ENCODE data around the gene ARHGEF28.
A peak's percentile ranks its signal among the peaks of the same experiment; 100 is the strongest.

The ARHGEF28 gene

GRCh38 chr5:73776405-73776804 is 150.4 kb downstream of the ARHGEF28 start:
- H3K4me1 ChIP-seq (ENCODE audit: control insufficient read depth, insufficient read depth, low read length), result no peaks in the 10 kb centered on the region
- H3K27ac ChIP-seq (ENCODE audit: low read length), result no peak overlapping the region
- no peak overlapping the region for H3K4me3 ChIP-seq (ENCODE audit: low read length)
- no CpG with 5 or more reads among the region's 5 CpGs for WGBS (ENCODE audit: insufficient coverage, insufficient read length)
- no peaks in the 10 kb centered on the region for H3K9me3 ChIP-seq (ENCODE audit: control insufficient read depth, insufficient read depth, low read length)
- H3K27me3 ChIP-seq (ENCODE audit: control insufficient read depth, insufficient read depth, low read length), result no peaks in the 10 kb centered on the region
- H3K36me3 ChIP-seq (ENCODE audit: control insufficient read depth, insufficient read depth, low read length), result no peaks in the 10 kb centered on the region
- no peak for DNase-seq (ENCODE audit: low read depth, low spot score)

- no CpG with 5 or more reads among the region's 2 CpGs for WGBS (ENCODE audit: insufficient coverage, insufficient read length)
- H3K27ac ChIP-seq (ENCODE audit: low read length), result no peak overlapping the region
- H3K4me1 ChIP-seq (ENCODE audit: control insufficient read depth, insufficient read depth, low read length), result no peaks in the 10 kb centered on the region
- no peaks in the 10 kb centered on the region for H3K27me3 ChIP-seq (ENCODE audit: control insufficient read depth, insufficient read depth, low read length)
- no peak for DNase-seq (ENCODE audit: low read depth, low spot score)
- H3K9me3 ChIP-seq (ENCODE audit: control insufficient read depth, insufficient read depth, low read length), result no peaks in the 10 kb centered on the region
- no peaks in the 10 kb centered on the region for H3K36me3 ChIP-seq (ENCODE audit: control insufficient read depth, insufficient read depth, low read length)
- H3K4me3 ChIP-seq (ENCODE audit: low read length), result no peak overlapping the region
Observed at GRCh38 chr5:73777192-73777591, 151.2 kb downstream of the ARHGEF28 start.

- no peak for DNase-seq (ENCODE audit: low read depth, low spot score)
- H3K4me3 ChIP-seq (ENCODE audit: low read length), result no peak overlapping the region
- H3K4me1 ChIP-seq (ENCODE audit: control insufficient read depth, insufficient read depth, low read length), result no peaks in the 10 kb centered on the region
- WGBS (ENCODE audit: insufficient coverage, insufficient read length), result no CpG with 5 or more reads among the region's 11 CpGs
- no peak overlapping the region for H3K27ac ChIP-seq (ENCODE audit: low read length)
- no peaks in the 10 kb centered on the region for H3K9me3 ChIP-seq (ENCODE audit: control insufficient read depth, insufficient read depth, low read length)
- no peaks in the 10 kb centered on the region for H3K36me3 ChIP-seq (ENCODE audit: control insufficient read depth, insufficient read depth, low read length)
- no peaks in the 10 kb centered on the region for H3K27me3 ChIP-seq (ENCODE audit: control insufficient read depth, insufficient read depth, low read length)
Observed at GRCh38 chr5:73780302-73781080, 154.5 kb downstream of the ARHGEF28 start.

- WGBS (ENCODE audit: insufficient coverage, insufficient read length), result no CpG with 5 or more reads among the region's 6 CpGs
- no peak for DNase-seq (ENCODE audit: low read depth, low spot score)
- Histone ChIP-seq H3K27ac (ENCODE audit: low read length) (no peak overlapping the region), H3K4me3 (ENCODE audit: low read length) (no peak overlapping the region), H3K4me1 (ENCODE audit: control insufficient read depth, insufficient read depth, low read length) (no peaks in the 10 kb centered on the region), H3K36me3 (ENCODE audit: control insufficient read depth, insufficient read depth, low read length) (no peaks in the 10 kb centered on the region), H3K9me3 (ENCODE audit: control insufficient read depth, insufficient read depth, low read length) (no peaks in the 10 kb centered on the region), H3K27me3 (ENCODE audit: control insufficient read depth, insufficient read depth, low read length) (no peaks in the 10 kb centered on the region)
Observed at GRCh38 chr5:73781107-73781768, 155.2 kb downstream of the ARHGEF28 start.

GRCh38 chr5:73783828-73784227 is 157.8 kb downstream of the ARHGEF28 start:
- Histone ChIP-seq H3K9me3 (ENCODE audit: control insufficient read depth, insufficient read depth, low read length) (no peaks in the 10 kb centered on the region), H3K36me3 (ENCODE audit: control insufficient read depth, insufficient read depth, low read length) (no peaks in the 10 kb centered on the region), H3K4me3 (ENCODE audit: low read length) (no peak overlapping the region), H3K27me3 (ENCODE audit: control insufficient read depth, insufficient read depth, low read length) (no peaks in the 10 kb centered on the region), H3K4me1 (ENCODE audit: control insufficient read depth, insufficient read depth, low read length) (no peaks in the 10 kb centered on the region), H3K27ac (ENCODE audit: low read length) (no peak overlapping the region)
- no CpG with 5 or more reads among the region's 1 CpG for WGBS (ENCODE audit: insufficient coverage, insufficient read length)
- DNase-seq (ENCODE audit: low read depth, low spot score), result no peak

- no CpG with 5 or more reads among the region's 13 CpGs for WGBS (ENCODE audit: insufficient coverage, insufficient read length)
- Histone ChIP-seq H3K27ac (ENCODE audit: low read length) (no peak overlapping the region), H3K36me3 (ENCODE audit: control insufficient read depth, insufficient read depth, low read length) (no peaks in the 10 kb centered on the region), H3K4me3 (ENCODE audit: low read length) (no peak overlapping the region), H3K27me3 (ENCODE audit: control insufficient read depth, insufficient read depth, low read length) (no peaks in the 10 kb centered on the region), H3K9me3 (ENCODE audit: control insufficient read depth, insufficient read depth, low read length) (no peaks in the 10 kb centered on the region), H3K4me1 (ENCODE audit: control insufficient read depth, insufficient read depth, low read length) (no peaks in the 10 kb centered on the region)
- DNase-seq (ENCODE audit: low read depth, low spot score), result no peak
Observed at GRCh38 chr5:73786043-73786831, 160.2 kb downstream of the ARHGEF28 start.

- H3K27me3 ChIP-seq (ENCODE audit: control insufficient read depth, insufficient read depth, low read length), result no peaks in the 10 kb centered on the region
- no CpG with 5 or more reads among the region's 2 CpGs for WGBS (ENCODE audit: insufficient coverage, insufficient read length)
- H3K9me3 ChIP-seq (ENCODE audit: control insufficient read depth, insufficient read depth, low read length), result no peaks in the 10 kb centered on the region
- no peak overlapping the region for H3K27ac ChIP-seq (ENCODE audit: low read length)
- H3K36me3 ChIP-seq (ENCODE audit: control insufficient read depth, insufficient read depth, low read length), result no peaks in the 10 kb centered on the region
- no peak for DNase-seq (ENCODE audit: low read depth, low spot score)
- H3K4me3 ChIP-seq (ENCODE audit: low read length), result no peak overlapping the region
- H3K4me1 ChIP-seq (ENCODE audit: control insufficient read depth, insufficient read depth, low read length), result no peaks in the 10 kb centered on the region
Observed at GRCh38 chr5:73789851-73790281, 163.9 kb downstream of the ARHGEF28 start.

GRCh38 chr5:73791389-73791788 is 165.4 kb downstream of the ARHGEF28 start:
- H3K27me3 ChIP-seq (ENCODE audit: control insufficient read depth, insufficient read depth, low read length), result no peaks in the 10 kb centered on the region
- no peaks in the 10 kb centered on the region for H3K4me1 ChIP-seq (ENCODE audit: control insufficient read depth, insufficient read depth, low read length)
- no peak for DNase-seq (ENCODE audit: low read depth, low spot score)
- H3K9me3 ChIP-seq (ENCODE audit: control insufficient read depth, insufficient read depth, low read length), result no peaks in the 10 kb centered on the region
- no peak overlapping the region for H3K4me3 ChIP-seq (ENCODE audit: low read length)
- no CpG with 5 or more reads among the region's 4 CpGs for WGBS (ENCODE audit: insufficient coverage, insufficient read length)
- H3K27ac ChIP-seq (ENCODE audit: low read length), result no peak overlapping the region
- no peaks in the 10 kb centered on the region for H3K36me3 ChIP-seq (ENCODE audit: control insufficient read depth, insufficient read depth, low read length)

- Histone ChIP-seq H3K27ac (ENCODE audit: low read length) (no peak overlapping the region), H3K4me3 (ENCODE audit: low read length) (no peak overlapping the region), H3K36me3 (ENCODE audit: control insufficient read depth, insufficient read depth, low read length) (no peaks in the 10 kb centered on the region), H3K9me3 (ENCODE audit: control insufficient read depth, insufficient read depth, low read length) (no peaks in the 10 kb centered on the region), H3K27me3 (ENCODE audit: control insufficient read depth, insufficient read depth, low read length) (no peaks in the 10 kb centered on the region), H3K4me1 (ENCODE audit: control insufficient read depth, insufficient read depth, low read length) (no peaks in the 10 kb centered on the region)
- DNase-seq (ENCODE audit: low read depth, low spot score), result peak; percentile 31
- no CpG with 5 or more reads among the region's 2 CpGs for WGBS (ENCODE audit: insufficient coverage, insufficient read length)
Observed at GRCh38 chr5:73792687-73793320, 166.8 kb downstream of the ARHGEF28 start.

GRCh38 chr5:73793911-73794310 is 167.9 kb downstream of the ARHGEF28 start:
- no peak for DNase-seq (ENCODE audit: low read depth, low spot score)
- H3K9me3 ChIP-seq (ENCODE audit: control insufficient read depth, insufficient read depth, low read length), result no peaks in the 10 kb centered on the region
- no CpG with 5 or more reads among the region's 5 CpGs for WGBS (ENCODE audit: insufficient coverage, insufficient read length)
- H3K36me3 ChIP-seq (ENCODE audit: control insufficient read depth, insufficient read depth, low read length), result no peaks in the 10 kb centered on the region
- no peak overlapping the region for H3K27ac ChIP-seq (ENCODE audit: low read length)
- H3K4me3 ChIP-seq (ENCODE audit: low read length), result no peak overlapping the region
- no peaks in the 10 kb centered on the region for H3K4me1 ChIP-seq (ENCODE audit: control insufficient read depth, insufficient read depth, low read length)
- no peaks in the 10 kb centered on the region for H3K27me3 ChIP-seq (ENCODE audit: control insufficient read depth, insufficient read depth, low read length)
